NOMO-1 treated with DMSO at 0.1 percent for 48 hours (cell line): ENCODE results near the gene LRRC1.
"Not testable (repeated sequence)": the region's sequence is repeated elsewhere in the genome, so short reads cannot be mapped to it uniquely, and the experiment has no call there.

Experiments
- DNase-seq: peaks from one replicate; lab custom pipeline; 2025; ENCODE audit not compliant: unreplicated experiment; lab: John Stamatoyannopoulos, UW

Gene LRRC1

DNA sequence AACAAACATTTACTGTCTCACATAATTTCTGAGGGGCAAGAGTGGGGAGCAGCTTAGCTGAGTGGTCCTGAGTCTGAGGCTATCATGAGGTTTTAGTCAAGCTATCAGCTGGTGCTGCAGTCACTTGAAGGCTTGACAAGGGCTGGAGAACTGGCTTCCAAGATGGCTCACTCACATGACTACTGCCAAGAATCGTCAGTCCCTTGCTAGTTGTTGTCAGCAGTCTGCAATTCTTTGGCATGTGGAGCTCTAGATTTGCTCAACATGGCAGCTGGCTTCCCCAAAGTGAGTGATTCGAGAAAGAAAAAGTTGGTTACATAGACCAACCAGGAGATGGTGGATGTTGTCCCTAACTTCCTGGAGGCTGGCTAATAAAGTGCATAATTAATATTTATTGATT, 2.8 kb upstream of the LRRC1 start:
- no peak for DNase-seq

DNA sequence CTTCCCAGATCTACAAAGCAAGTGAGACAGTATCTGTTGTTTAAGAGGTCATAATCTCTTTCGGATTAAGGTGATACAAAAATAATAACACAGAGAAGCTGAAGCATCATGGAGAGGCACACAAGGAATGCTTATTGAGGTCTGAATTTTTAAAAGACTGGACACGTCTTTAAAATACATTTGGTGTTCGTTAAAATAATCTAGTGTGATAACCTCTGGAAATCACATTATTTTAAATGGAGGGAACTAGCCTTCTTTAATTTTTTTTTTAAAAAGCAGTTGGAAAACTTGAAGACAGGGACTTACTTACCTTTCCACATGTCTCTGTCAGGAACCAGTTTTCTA, 1.9 kb upstream of the LRRC1 start:
- DNase-seq: no peak

DNA sequence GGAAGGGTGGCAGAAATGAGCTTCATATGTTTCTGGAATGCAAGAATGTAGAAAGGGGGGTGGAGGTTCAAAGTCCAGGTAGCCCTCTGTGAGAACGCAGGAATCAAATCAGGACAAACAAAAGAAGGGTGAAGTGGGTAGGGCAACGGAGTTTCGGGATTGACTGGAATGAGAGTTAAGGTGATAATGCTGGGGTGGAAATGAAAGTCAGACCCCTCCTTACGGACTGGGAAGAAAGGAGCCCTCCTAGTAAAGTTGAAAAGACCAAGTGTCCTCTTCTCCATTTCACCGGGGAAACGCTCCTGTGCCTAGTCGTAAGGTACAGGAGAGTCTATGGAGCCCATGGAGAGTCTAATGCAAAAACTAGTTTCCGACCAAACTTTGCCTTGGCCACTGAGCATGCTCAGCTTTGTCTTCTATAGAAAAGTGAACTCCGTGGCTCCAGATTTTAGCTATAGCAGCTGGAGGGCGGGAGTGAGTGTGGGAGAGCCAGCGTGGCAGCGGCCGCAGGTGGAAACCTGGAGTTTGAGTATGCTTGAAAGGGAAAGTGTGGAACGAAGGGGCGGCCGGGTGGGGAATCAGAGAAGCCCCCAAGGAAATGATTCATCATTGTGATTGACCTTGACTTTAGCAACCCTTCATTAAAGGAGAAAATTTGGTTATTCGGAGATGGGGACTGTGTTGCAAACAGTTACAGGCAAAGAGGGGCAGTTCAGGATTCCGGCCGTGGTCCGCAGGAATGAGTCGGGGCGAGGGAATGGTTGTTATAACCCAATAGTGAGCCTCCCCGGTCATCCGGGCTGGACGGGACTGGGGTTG, 1.3 kb upstream of the LRRC1 start:
- DNase-seq: peak; percentile 51

DNA sequence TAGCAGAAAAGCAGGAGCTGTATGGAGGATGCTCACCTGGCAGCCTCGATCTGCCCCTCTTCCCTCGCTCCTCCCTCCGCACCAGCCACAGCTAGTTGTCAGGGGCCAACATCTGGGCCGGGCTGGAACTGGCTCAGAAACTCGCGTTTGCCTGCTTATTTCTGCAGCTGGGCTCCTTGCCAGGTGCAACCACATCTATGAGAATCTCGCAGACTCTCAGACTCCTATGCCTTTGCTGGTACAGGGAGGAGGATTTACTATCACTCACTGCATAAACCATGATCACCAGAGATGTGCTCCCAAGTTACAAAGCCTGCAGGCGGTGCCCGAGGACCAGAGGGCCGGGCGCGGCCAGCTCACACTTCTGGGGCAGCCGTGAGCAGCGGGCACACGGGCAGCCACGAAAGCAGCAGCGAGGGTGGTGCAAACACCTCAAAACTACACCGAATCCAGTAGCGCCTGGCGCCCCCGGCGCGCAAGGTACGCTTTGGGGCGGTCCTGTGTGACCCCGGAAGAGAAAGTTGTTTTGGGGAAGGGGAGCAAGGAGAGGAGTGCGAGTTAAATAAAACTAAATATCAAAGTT, 577 bp upstream of the LRRC1 start:
- DNase-seq: peak; percentile 74

DNA sequence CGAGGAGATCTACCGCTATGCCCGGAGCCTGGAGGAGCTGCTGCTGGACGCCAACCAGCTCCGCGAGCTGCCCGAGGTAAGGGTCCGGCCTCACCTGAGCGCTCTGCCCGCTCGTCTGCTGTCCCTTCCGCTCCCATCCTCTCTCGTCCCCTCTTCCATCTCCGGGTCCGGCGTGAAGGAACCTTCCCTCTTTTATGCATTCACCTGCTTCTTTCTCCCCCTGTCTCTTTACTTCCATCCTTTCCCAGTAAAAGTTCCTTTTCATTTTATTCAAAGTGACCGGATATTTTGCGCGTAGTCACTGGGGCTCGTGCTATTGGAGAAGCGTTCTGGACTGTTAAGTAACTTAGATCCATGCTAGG, 516 bp downstream of the LRRC1 start:
- DNase-seq: no peak

- DNase-seq: no peak
Measured at GRCh38 chr6:53795702-53796450, 1.1 kb downstream of the LRRC1 start.

GRCh38 chr6:53796451-53796780, 1.6 kb downstream of the LRRC1 start:
- no peak for DNase-seq

DNA sequence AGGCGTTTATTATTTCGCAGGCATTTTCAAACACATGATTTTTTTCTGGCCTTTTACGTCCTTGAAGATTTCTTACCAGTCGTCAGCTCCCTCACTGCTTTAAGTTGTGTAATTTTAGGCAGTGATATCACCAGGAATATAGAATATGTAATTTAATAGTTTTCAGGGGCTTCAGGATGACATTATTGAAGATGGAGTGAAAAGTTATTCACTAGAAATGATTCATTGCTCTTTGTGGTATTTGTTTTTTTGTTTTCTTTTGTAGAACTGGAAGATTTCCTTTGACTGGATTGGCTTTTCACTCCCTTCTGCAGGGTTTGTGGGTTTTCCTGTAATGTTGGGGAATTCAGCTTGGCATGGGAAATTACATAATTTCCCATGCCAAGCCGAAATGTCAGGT, 2.0 kb downstream of the LRRC1 start:
- no peak for DNase-seq

GRCh38 chr6:53797304-53797703, 2.5 kb downstream of the LRRC1 start:
- no peak for DNase-seq

- DNase-seq: no peak
Measured at GRCh38 chr6:53799340-53799739, 4.5 kb downstream of the LRRC1 start.

DNA sequence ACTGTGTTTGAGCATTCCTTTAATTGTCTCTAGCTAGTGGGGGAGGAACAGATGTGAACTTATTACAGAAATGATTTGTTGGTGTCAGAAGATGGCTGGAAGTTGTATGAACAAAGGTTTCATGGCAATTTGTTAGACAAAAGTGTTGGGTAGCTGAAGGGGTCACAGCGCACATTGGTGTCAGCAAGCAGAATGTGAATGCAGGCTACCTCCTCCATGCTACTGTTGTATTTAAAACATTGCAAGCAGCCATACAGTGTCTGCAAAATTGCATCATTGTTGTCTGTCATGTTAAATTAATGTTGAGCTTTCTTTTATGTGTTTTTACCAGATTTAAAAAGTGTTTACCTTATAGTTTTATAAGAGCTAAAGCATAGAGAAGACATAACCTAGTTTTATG, 6.2 kb downstream of the LRRC1 start:
- no peak for DNase-seq

DNA sequence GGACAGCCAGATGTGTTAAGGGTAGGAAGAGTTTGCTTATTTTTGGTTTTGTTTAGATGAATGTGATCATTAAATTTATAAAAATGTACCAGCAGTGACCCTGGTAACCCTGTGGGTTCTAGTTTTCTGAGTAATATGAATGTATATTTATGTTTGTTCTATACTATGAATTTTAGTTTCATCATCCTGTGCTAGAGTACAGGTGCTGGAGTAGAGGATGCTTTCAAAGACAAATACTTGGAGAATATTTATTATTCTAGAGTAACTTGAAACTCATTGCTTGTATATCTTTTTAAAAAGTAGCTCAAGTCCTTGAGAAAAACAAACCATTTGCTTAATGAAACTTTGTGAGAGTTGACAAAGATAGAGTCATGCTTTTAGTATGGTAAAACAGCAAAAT, 7.8 kb downstream of the LRRC1 start:
- DNase-seq: no peak

- DNase-seq: no peak
Measured at GRCh38 chr6:53803081-53803860, 8.5 kb downstream of the LRRC1 start.

- DNase-seq: no peak
Measured at GRCh38 chr6:53805016-53805415, 10.2 kb downstream of the LRRC1 start.

DNA sequence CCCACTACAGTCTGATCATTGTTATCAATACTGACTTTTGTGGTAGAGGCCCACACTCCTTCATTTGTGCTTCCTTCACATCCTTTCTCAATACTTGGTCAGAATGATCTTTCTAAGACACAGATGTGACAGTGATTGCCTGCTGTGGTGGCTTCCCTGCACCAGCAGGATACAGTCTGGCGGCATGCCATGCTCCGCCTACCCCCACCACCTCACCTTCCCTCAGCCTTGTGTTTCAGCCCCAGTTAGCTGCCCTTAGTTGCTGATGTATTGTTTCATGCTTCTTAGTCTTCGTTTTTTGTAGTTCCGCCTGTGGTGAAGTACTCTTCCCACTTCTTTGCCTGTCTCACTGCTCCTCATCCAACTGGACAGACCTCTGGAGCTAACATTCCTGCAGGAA, 10.9 kb downstream of the LRRC1 start:
- no peak for DNase-seq

DNA sequence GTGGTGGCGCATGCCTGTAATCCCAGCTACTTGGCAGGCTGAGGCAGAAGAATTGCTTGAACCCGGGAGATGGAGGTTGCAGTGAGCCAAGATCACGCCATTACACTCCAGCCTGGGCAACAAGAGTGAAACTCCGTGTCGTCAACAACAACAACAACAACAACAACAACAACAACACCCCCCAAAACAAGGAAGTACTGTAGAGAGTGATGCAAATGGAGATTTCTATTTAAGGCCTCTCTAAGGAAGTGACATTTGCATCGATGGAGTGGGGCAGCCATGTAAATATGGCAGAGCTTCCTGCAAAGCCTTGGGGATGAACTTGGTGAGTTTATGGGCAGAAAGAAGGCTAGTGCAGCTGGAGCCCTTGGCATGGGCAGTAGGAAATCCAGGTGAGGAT, 12.8 kb downstream of the LRRC1 start:
- DNase-seq: not testable (repeated sequence)

DNA sequence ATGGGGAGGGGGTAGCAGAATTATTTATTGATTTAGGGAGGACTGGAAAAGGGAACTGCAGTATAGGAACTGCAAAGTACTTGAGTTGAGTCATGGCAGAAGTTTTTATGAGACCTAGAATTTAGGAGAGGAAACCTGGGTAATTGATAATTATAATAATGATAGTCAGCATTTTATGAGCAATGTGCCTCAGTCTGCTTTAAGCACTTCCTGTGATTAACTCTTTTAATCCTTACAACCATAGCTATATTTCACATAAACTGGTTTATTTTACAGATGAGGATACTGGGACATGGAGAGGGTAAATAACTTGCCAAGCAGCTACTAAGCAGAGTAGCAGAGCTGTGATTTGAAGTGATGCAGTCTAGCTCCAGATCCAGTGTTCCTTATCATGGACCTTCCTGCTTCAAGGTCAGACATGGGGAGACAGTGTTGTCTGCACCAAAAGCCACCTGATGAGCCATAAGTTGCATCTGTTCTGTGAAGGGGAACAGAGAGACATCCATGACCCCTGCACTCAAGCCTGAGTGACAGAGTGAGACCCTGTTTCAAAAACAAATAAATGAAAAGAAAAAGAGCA, 13.6 kb downstream of the LRRC1 start:
- DNase-seq: no peak

GRCh38 chr6:53809691-53810090, 14.9 kb downstream of the LRRC1 start:
- no peak for DNase-seq

GRCh38 chr6:53811082-53811481, 16.3 kb downstream of the LRRC1 start:
- no peak for DNase-seq

GRCh38 chr6:53811746-53812145, 16.9 kb downstream of the LRRC1 start:
- no peak for DNase-seq

- no peak for DNase-seq
Measured at GRCh38 chr6:53813096-53813495, 18.3 kb downstream of the LRRC1 start.
